ELF-1 (cell line): Measurements from ENCODE around the gene PYGO1.

Source experiments
- DNase-seq: peaks from one replicate; pipeline ENCODE4 v3.0.0-alpha.2; 2016; ENCODE audit warnings: low read depth, low spot score

Gene PYGO1

GRCh38 chr15:55564347-55565145 lies 23.6 kb downstream of the PYGO1 start:
- DNase-seq: no peak

- DNase-seq: no peak
Observed at GRCh38 chr15:55562601-55563000, 25.5 kb downstream of the PYGO1 start.

- DNase-seq: no peak
Observed at GRCh38 chr15:55555089-55555488, 33.1 kb downstream of the PYGO1 start.

GRCh38 chr15:55552926-55553325 lies 35.2 kb downstream of the PYGO1 start:
- peak; percentile 80 for DNase-seq

GRCh38 chr15:55552451-55552850 lies 35.7 kb downstream of the PYGO1 start:
- no peak for DNase-seq

- no peak for DNase-seq
Observed at GRCh38 chr15:55549305-55549704, 38.8 kb downstream of the PYGO1 start.

GRCh38 chr15:55546718-55547117 lies 41.4 kb downstream of the PYGO1 start:
- no peak for DNase-seq

- DNase-seq: no peak
Observed at GRCh38 chr15:55535436-55535835, 52.7 kb downstream of the PYGO1 start.

- DNase-seq: no peak
Observed at GRCh38 chr15:55532944-55533343, 55.2 kb downstream of the PYGO1 start.

GRCh38 chr15:55530861-55531313 lies 57.3 kb downstream of the PYGO1 start:
- peak; percentile 78 for DNase-seq

GRCh38 chr15:55528812-55529211 lies 59.3 kb downstream of the PYGO1 start:
- no peak for DNase-seq

- DNase-seq: no peak
Observed at GRCh38 chr15:55527150-55527549, 61.0 kb downstream of the PYGO1 start.

- DNase-seq: peak; percentile 54
Observed at GRCh38 chr15:55526559-55527036, 61.5 kb downstream of the PYGO1 start.

- DNase-seq: no peak
Observed at GRCh38 chr15:55522742-55523450, 65.2 kb downstream of the PYGO1 start.

- DNase-seq: no peak
Observed at GRCh38 chr15:55518641-55519040, 69.5 kb downstream of the PYGO1 start.

GRCh38 chr15:55518009-55518408 lies 70.1 kb downstream of the PYGO1 start:
- no peak for DNase-seq

- peak; percentile 24 for DNase-seq
Observed at GRCh38 chr15:55515991-55516776, 72.0 kb downstream of the PYGO1 start.

GRCh38 chr15:55515491-55515890 lies 72.7 kb downstream of the PYGO1 start:
- DNase-seq: no peak

GRCh38 chr15:55514414-55514850 lies 73.7 kb downstream of the PYGO1 start:
- DNase-seq: peak; percentile 26

GRCh38 chr15:55513621-55514413 lies 74.3 kb downstream of the PYGO1 start:
- DNase-seq: peak; percentile 42

GRCh38 chr15:55513152-55513551 lies 75.0 kb downstream of the PYGO1 start:
- DNase-seq: no peak
